Hindlimb muscle (tissue), 1 donor: ENCODE measurements around the gene ADAMTSL3. TPM values are rescaled to one million over a fixed set of nuclear protein-coding genes. Genes with fewer than 3 reads are reported as not detected.
A peak's percentile ranks its signal among the peaks of the same experiment; 100 is the strongest.
"Not testable (repeated sequence)": the region's sequence is repeated elsewhere in the genome, so short reads cannot be mapped to it uniquely, and the experiment has no call there.

Source experiments
- DNase-seq: peaks from one replicate; pipeline ENCODE4 v3.0.0-alpha.2; 2013
- polyA plus RNA-seq: library from polyadenylated mRNA; unstranded; fragments of 120-200 nt; gene quantifications from one replicate; pipeline ENCODE4 v1.2.1, GENCODE V29; 2013; ENCODE audit not compliant: insufficient read length

The ADAMTSL3 gene
- polyA plus RNA-seq, 1 donor: 28.7 TPM

- DNase-seq: no peak
These were observed 46.2 kb downstream of the ADAMTSL3 start for GRCh38 chr15:83700082-83700481.

GRCh38 chr15:83702314-83702713 lies 48.4 kb downstream of the ADAMTSL3 start:
- DNase-seq: not testable (repeated sequence)

- DNase-seq: no peak
These were observed 54.4 kb downstream of the ADAMTSL3 start for GRCh38 chr15:83708328-83708727.

- DNase-seq: no peak
These were observed 55.3 kb downstream of the ADAMTSL3 start for GRCh38 chr15:83709241-83709640.

GRCh38 chr15:83709811-83710210 lies 55.9 kb downstream of the ADAMTSL3 start:
- no peak for DNase-seq

GRCh38 chr15:83710452-83710851 lies 56.5 kb downstream of the ADAMTSL3 start:
- DNase-seq: no peak

- no peak for DNase-seq
These were observed 57.3 kb downstream of the ADAMTSL3 start for GRCh38 chr15:83711236-83711635.

- DNase-seq: no peak
These were observed 59.3 kb downstream of the ADAMTSL3 start for GRCh38 chr15:83713242-83713641.

- no peak for DNase-seq
These were observed 61.2 kb downstream of the ADAMTSL3 start for GRCh38 chr15:83714939-83715628.

GRCh38 chr15:83716605-83717004 lies 62.7 kb downstream of the ADAMTSL3 start:
- DNase-seq: no peak

GRCh38 chr15:83717010-83717409 lies 63.1 kb downstream of the ADAMTSL3 start:
- DNase-seq: no peak

- no peak for DNase-seq
These were observed 66.5 kb downstream of the ADAMTSL3 start for GRCh38 chr15:83720468-83720867.

GRCh38 chr15:83721031-83721430 lies 67.1 kb downstream of the ADAMTSL3 start:
- peak; percentile 26 for DNase-seq

GRCh38 chr15:83721981-83722380 lies 68.1 kb downstream of the ADAMTSL3 start:
- DNase-seq: no peak

GRCh38 chr15:83723216-83723615 lies 69.3 kb downstream of the ADAMTSL3 start:
- DNase-seq: no peak

- no peak for DNase-seq
These were observed 78.3 kb downstream of the ADAMTSL3 start for GRCh38 chr15:83732196-83732595.

- DNase-seq: no peak
These were observed 78.8 kb downstream of the ADAMTSL3 start for GRCh38 chr15:83732770-83733169.

- DNase-seq: no peak
These were observed 79.3 kb downstream of the ADAMTSL3 start for GRCh38 chr15:83733206-83733605.

GRCh38 chr15:83733691-83734090 lies 79.8 kb downstream of the ADAMTSL3 start:
- no peak for DNase-seq

GRCh38 chr15:83734487-83734886 lies 80.6 kb downstream of the ADAMTSL3 start:
- no peak for DNase-seq

GRCh38 chr15:83739629-83740028 lies 85.7 kb downstream of the ADAMTSL3 start:
- no peak for DNase-seq

GRCh38 chr15:83745771-83746170 lies 91.8 kb downstream of the ADAMTSL3 start:
- no peak for DNase-seq

GRCh38 chr15:83746231-83746630 lies 92.3 kb downstream of the ADAMTSL3 start:
- DNase-seq: no peak

- DNase-seq: peak; percentile 59
These were observed 93.3 kb downstream of the ADAMTSL3 start for GRCh38 chr15:83747050-83747717.
